GM12872 (cell line): Measurements from ENCODE around the gene EPC1.

Experiments used
- CTCF ChIP-seq: IDR thresholded peaks from 3 replicates; pipeline ENCODE4 v1.5.1; 2011; ENCODE audit warnings: low read depth, mild to moderate bottlenecking, low read length, moderate library complexity; ENCODE audit not compliant: insufficient read depth

The EPC1 gene

DNA sequence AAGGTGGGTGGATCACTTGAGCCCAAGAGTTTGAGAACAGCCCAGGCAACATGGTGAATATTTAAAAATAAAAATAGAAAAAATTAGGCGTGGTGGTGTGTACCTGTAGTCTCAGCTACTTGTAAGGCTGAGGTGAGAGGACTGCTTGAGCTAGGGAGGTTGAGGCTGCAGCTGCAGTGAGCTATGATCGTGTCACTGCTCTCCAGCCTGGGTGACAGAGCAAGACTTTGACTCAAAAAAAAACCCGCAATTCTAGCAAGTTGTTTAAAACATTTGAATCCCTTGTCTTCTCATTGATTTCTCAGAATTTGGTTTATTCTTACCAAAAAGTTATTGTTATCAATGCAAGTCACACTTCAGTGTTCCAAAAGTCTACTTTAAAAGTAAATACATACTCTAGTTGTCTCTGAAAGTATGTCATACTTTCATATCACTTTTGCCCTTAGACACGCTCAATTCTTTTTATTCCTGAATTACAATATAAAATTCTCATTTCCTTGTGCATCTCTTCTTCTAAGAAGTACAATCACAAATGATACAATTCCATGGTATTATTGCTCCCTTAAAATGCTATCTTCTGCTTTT, 6.3 kb downstream of the EPC1 start:
- no peak for TF ChIP-seq CTCF

DNA sequence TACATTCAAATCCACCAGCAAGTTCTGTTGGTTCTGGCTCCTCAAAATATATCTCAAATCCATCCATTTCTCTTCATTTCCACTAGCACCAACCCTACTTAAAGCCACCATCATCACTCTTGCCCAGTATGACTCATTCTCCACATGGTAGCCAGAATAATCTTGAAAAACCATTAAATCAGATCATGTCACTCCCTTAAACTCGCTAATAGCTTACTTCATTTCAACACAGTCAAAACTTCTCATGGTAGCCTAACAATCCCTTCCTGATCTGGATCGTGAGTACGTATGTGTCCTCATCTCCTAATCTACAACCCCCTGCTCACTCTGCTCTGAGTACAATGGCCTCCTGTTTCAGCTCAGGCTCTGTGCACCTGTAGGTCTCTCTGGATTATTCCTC, 8.7 kb downstream of the EPC1 start:
- no peak for TF ChIP-seq CTCF

DNA sequence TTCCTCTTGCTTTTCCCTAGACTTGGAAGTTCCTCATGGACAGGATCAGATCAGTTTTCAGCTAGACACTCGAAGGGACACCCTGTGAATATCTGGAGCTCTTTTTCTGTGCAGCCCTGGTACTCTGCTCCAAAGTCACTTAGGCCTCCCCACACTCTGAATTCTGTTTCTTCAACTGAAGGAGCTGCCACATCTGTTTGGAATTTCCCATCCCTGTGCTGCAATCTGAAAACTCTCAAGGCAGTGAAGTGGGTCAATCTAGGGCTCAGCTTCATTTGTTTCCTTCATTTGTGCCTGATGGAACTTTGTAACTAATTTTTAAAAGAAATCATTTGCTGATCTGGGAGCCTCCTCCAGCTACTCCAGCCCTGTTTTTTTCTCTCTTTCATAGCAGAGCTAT, 9.6 kb downstream of the EPC1 start:
- no peak for TF ChIP-seq CTCF

DNA sequence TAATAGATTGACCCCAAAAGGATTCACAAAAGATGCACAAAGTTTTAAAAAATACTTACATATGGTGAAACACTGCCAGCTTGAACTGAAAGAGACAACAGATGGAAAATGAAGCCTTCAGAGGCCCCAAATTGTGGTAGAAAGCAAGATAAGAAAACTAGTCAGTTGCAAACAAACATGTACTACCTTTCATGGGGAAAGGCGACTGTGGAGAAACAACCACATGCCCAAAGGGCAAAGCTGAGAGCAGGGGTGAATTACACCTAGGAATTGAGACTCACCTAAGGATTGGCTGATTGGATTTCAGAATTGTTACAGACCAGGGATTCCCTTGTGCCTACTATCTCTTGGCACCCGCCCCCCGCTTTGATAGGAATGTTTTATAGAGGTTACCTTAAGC, 13.1 kb downstream of the EPC1 start:
- no peak for TF ChIP-seq CTCF

GRCh38 chr10:32332299-32332750, 14.6 kb downstream of the EPC1 start:
- TF ChIP-seq CTCF = no peak

- TF ChIP-seq CTCF = no peak
Observed at GRCh38 chr10:32331606-32332005, 15.4 kb downstream of the EPC1 start.

DNA sequence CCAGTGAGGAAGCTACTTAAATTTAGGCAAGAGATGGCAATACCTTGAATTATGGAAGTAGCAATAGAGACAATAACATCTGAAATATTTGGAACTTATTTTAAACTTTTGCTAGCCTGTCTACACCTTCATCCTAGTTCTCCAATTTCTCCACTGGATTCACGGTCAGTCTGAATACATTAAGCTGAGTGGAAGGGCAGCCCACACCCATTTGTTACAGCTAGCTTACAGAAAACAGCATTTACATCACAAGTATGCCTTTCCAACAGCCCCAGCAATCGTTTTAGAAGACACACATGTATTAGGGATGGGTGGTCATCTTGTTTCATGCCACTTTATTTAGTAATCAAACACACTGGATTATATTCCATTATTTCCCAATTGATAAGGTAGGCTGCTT, 16.7 kb downstream of the EPC1 start:
- TF ChIP-seq CTCF = no peak
